Measurements from ENCODE around the gene CATSPERB.

The CATSPERB gene

DNA sequence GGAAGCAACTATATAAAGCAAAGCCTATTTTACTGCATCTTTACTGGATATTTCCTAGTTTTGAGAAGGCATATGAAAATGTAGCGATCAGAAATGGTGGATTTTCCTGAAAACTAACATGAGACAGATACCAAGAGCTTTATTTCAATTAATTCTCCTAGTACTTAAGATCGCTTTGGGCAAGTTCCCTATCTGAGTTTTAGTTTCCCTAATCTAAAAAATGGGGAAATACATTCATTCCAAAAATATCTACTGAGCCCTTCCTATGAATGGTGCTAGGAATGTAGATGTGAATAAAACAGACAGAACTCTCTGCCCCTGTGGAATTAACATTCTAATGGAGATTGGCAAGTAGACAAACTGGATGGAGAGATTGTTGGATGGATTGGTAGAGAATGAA, 8.4 kb downstream of the CATSPERB start:
- DNase-seq (ENCODE audit: low read depth in 2 of 2): no peak

DNA sequence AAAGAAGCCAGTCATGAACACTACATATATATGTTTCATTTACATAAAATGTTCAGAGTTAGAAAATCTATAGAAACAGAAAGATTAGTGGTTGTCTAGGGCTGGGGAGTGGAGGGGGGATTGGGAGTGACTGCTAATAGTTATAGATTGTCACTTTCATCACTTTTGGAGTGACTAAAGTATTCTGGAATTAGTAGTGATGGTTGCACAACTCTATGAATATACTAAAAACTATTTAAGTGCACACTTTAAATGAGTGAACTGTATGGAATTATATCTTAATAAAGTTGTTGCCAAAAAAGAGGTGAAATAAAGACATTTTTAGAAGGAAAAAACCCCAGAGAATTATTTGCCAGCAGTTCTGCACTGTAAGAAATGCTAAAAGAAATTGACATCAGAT, 9.5 kb downstream of the CATSPERB start:
- no peak for DNase-seq (ENCODE audit: low read depth in 2 of 2)
- H3K4me3 ChIP-seq (replicated peaks in 1 of 2; ENCODE audit: low read depth in 2 of 2, low read length in 2 of 2): no peak overlapping the region
- TF ChIP-seq, protein P1, sequence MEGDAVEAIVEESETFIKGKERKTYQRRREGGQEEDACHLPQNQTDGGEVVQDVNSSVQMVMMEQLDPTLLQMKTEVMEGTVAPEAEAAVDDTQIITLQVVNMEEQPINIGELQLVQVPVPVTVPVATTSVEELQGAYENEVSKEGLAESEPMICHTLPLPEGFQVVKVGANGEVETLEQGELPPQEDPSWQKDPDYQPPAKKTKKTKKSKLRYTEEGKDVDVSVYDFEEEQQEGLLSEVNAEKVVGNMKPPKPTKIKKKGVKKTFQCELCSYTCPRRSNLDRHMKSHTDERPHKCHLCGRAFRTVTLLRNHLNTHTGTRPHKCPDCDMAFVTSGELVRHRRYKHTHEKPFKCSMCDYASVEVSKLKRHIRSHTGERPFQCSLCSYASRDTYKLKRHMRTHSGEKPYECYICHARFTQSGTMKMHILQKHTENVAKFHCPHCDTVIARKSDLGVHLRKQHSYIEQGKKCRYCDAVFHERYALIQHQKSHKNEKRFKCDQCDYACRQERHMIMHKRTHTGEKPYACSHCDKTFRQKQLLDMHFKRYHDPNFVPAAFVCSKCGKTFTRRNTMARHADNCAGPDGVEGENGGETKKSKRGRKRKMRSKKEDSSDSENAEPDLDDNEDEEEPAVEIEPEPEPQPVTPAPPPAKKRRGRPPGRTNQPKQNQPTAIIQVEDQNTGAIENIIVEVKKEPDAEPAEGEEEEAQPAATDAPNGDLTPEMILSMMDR (IDR thresholded peaks at IDR 0.05; ENCODE audit: low read depth, low read length): no peak

More for the DNA sequence above, 8.4 kb downstream of the CATSPERB start:
- TF ChIP-seq, protein P1 (IDR thresholded peaks at IDR 0.05; ENCODE audit: low read depth, low read length): no peak
- H3K4me3 ChIP-seq (replicated peaks in 1 of 2; ENCODE audit: low read depth in 2 of 2, low read length in 2 of 2): no peak overlapping the region

DNA sequence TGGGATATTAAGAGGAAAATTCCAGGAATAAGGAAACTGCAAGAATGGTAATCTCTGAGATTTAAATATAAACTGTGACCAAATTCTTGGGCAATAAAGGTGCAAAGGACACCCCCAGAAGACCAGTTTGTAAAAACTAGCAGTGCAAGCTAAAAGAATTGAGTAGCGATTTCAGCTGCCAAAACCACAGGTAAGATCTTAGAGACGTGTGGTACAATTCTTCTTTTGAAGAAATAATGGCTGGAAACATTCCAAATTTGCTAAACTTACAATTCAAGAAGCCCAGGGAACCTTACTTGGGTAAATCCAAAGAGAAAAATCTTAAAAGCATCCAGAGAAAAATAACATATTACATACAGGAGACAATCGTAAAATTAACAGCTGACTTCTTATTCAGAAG, 12.0 kb downstream of the CATSPERB start:
- DNase-seq (ENCODE audit: low read depth in 2 of 2): no peak
- TF ChIP-seq, protein P1 (IDR thresholded peaks at IDR 0.05; ENCODE audit: low read depth, low read length): no peak
- H3K4me3 ChIP-seq (replicated peaks in 1 of 2; ENCODE audit: low read depth in 2 of 2, low read length in 2 of 2): no peak overlapping the region

DNA sequence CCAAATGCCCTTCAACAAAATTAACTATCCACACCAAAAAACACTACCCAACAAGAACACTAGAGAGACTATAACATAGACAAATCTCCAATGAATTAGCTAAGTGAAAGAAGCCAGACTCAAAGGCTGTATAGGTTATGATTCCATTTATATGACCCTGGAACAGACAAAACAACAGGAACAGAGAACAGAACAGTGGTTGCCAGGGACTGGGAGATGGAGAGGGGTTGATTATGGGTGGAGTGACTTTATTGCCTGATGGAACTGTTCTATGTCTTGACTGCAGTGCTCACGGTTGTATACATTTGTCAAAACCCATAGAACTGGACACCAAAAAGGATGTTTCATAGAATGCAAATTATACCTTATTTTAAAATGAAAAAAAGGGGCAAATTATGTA, 14.9 kb downstream of the CATSPERB start:
- TF ChIP-seq, protein P1 (IDR thresholded peaks at IDR 0.05; ENCODE audit: low read depth, low read length): no peak
- H3K4me3 ChIP-seq (replicated peaks in 1 of 2; ENCODE audit: low read depth in 2 of 2, low read length in 2 of 2): no peak overlapping the region
- DNase-seq (ENCODE audit: low read depth in 2 of 2): no peak

DNA sequence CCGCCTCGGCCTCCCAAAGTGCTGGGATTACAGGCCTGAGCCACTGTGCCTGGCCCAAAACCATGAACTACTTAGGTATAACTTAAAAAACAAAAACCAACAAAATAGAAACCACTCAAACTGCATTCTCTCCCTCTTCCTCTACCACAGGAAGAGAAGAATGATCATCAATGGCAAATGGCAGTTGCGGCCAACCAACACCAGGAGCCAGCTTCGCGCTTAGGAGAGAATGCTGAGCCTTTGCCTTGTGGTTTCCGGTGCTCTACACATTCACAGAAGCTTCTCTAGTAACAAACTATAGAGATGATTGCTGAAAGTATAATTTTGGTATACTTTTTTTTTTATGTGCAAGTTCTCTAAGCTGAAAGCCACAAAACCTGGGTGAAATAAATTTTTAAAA, 17.1 kb downstream of the CATSPERB start:
- no peak overlapping the region for H3K4me3 ChIP-seq (replicated peaks in 1 of 2; ENCODE audit: low read depth in 2 of 2, low read length in 2 of 2)
- DNase-seq (ENCODE audit: low read depth in 2 of 2): no peak
- TF ChIP-seq, protein P1 (IDR thresholded peaks at IDR 0.05; ENCODE audit: low read depth, low read length): no peak

DNA sequence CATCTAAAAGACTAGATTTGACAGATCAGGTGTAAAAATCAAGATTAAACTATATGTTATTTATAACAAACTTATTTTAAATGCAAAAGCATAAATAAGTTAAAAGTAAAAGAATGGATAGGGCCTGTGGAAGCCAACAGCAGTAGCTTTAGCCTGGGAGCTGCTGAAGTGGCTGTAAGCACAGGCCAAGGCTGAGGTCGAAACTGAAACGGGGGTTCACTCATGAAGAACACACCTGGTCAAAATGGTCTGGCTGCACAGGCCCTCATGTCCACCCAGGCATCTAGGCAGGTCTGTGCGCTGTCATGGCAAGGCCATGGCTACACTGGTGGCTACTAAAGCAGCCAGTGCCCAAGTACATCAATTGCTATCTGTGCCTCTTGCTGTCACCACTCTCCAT, 23.1 kb downstream of the CATSPERB start:
- no peak overlapping the region for H3K4me3 ChIP-seq (replicated peaks in 1 of 2; ENCODE audit: low read depth in 2 of 2, low read length in 2 of 2)
- DNase-seq (ENCODE audit: low read depth in 2 of 2): no peak
- TF ChIP-seq, protein P1 (IDR thresholded peaks at IDR 0.05; ENCODE audit: low read depth, low read length): no peak

DNA sequence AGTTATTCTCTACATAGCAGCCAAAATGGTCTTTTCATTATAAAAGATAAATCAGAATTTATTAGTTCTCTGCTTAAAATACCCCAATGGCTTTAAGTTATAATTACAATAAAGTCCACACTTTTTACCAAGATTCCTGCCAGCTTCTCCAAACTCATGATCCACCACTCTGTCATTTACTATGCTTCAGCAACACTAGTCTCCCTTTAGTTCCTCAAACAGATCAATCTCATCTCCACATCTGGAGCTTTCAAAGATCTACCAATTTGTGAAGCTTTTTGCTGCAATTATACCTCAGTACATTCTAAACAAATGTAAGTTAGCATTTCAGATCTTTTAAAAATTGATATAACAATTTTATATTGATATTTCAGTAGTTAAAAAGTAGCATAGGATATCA, 24.9 kb downstream of the CATSPERB start:
- no peak for DNase-seq (ENCODE audit: low read depth in 2 of 2)
- no peak overlapping the region for H3K4me3 ChIP-seq (replicated peaks in 1 of 2; ENCODE audit: low read depth in 2 of 2, low read length in 2 of 2)
- TF ChIP-seq, protein P1 (IDR thresholded peaks at IDR 0.05; ENCODE audit: low read depth, low read length): no peak

All from cardiac fibroblast (primary cell).